GM18870 (cell line): ENCODE results near the gene SH3PXD2A.

Experiments
- ATAC-seq: cut with Tn5 transposase; IDR thresholded peaks from one replicate; pipeline ENCODE4 v1.9.1; 2021; ENCODE audit warnings: moderate library complexity; ENCODE audit not compliant: unreplicated experiment

SH3PXD2A gene

DNA sequence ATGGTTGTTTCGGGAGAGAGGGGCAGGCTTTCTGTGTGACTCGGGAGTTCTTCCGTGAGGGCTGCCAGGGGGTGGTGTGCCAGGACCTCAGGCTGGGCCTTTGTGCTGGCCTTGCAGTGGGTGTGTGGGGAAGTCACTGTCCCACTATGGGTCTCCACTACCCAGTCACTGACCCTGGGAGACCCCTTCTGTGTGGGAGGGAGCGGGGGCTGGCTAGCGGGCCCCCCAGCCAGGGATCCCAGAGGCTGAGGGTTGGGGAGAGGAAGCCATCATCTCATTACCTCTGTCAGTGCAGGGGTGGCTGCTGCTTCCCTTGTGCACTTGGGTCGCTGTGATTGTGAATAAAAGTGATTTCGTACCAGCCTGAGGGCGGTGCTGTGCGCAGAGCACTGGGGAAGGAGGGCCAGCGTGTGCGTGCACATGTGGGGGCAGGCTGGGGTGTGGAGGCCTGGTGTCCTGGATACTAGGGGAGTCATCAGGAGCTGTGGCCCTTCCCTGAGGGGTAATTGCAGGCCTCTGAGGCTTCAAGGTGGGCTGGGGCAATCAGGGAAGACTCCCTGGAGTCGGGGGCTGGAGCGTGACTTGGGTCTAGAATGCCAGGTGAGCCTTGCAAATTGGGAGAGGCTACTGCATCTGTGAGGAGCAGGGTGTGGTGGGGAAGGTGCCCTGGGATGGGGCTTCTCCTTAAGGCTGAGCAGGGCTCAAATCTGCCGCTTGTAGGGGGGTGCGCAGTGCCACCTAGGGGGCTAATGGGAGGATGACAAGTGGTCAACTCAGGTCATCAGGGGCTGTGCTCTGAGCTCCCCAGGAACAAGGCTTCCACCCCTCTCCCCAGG, 263.0 kb downstream of the SH3PXD2A start:
- ATAC-seq, result peak; percentile 53

DNA sequence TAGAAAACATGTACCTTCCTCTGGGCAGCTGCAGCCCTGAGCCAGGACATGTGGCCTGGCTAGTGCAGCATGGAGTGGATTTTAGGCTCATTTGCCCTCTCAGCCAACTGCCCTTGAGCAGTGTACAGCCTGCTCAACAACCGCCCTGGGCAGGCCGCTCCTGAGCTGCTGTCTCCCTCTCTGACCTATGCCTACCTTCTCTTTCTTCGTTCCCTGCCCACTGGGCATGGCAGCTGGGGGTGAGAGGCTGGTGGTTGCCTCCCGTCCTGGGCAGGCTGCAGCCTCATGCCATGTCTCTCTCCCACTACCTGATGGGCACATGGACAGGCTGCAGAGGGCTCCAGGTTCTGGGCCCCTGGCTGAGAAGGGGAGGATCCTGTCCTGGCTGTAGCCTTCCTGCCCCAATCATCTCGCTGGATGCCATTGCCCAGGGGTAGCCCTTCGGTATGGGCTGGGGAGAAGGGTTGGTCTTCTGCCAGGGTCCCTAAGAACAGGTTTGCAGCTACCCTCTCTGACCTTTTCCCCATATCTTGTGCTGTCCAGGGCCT, 264.6 kb downstream of the SH3PXD2A start:
- no peak for ATAC-seq

DNA sequence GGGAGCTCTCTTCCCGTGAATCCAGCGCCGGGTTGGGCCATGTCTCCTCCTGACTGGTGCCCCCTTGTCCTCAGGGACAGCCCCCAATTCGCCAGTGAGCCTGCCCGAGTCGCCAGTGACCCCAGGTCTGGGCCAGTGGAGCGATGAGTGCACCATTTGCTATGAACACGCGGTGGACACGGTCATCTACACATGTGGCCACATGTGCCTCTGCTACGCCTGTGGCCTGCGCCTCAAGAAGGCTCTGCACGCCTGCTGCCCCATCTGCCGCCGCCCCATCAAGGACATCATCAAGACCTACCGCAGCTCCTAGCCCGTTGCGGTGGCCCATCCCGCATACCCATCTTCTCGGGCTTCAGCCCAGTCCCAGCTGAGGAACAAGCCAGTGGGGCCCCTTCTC, 265.3 kb downstream of the SH3PXD2A start:
- ATAC-seq, result no peak

DNA sequence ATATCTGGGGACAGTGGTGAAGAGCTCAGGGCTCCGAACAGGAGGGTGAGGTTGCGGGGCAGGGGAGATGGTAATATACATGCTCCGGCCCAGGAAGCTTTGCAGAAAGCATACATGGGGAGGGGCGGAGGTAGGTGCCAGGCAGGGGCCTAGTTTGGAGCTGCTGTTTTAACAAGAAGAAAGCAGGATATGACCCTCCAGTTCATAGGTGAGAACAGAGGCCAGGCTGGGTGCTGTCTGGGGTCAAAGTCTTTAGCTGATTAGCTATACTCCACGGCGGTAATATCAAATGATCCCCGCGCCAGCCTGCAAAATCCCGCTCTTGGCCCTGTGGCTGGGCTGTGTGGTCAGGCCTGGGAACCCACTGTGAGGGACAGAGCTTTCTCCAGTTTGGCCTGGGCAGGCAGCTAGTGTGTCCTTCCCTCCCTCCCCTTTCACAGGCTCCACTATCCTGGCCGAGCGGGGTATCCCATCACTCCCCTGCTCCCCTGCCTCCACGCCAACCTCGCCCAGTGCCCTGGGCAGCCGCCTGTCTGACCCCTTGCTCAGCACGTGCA, 266.2 kb downstream of the SH3PXD2A start:
- ATAC-seq, result no peak

DNA sequence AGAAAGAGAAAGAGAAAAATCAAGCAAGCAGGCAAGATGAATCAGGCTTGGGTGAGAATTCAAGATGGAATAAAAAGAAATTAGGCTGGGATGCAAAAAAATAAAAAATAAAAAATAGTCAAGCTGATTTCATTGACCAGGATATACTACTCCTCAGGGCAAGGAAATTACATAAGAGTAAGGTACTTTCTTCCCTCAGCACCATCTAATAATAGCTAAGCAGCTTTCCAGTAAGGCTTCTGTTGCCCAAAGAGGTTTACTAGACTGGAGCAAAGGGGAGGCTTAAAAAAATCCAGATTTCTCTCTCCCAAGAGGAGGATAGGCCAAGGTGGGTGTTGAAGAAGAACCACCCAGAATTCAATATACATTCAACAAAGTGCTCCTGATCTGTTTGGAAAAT, 268.3 kb downstream of the SH3PXD2A start:
- ATAC-seq, result no peak

DNA sequence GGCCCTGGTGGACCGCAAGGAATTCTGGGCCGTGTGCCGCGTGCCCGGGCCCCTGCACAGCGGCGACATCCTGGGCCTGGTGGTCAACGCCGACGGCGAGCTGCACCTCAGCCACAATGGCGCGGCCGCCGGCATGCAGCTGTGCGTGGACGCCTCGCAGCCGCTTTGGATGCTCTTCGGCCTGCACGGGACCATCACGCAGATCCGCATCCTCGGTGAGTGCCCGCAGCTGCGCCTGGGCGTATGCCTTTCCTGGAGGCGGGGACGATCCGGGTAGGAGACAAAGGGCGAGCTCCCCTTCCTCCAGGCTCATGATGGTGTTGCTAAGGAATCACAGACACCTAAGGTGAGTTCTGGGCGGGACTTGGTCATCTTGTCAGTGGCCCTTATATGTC, 270.4 kb downstream of the SH3PXD2A start:
- ATAC-seq, result no peak

DNA sequence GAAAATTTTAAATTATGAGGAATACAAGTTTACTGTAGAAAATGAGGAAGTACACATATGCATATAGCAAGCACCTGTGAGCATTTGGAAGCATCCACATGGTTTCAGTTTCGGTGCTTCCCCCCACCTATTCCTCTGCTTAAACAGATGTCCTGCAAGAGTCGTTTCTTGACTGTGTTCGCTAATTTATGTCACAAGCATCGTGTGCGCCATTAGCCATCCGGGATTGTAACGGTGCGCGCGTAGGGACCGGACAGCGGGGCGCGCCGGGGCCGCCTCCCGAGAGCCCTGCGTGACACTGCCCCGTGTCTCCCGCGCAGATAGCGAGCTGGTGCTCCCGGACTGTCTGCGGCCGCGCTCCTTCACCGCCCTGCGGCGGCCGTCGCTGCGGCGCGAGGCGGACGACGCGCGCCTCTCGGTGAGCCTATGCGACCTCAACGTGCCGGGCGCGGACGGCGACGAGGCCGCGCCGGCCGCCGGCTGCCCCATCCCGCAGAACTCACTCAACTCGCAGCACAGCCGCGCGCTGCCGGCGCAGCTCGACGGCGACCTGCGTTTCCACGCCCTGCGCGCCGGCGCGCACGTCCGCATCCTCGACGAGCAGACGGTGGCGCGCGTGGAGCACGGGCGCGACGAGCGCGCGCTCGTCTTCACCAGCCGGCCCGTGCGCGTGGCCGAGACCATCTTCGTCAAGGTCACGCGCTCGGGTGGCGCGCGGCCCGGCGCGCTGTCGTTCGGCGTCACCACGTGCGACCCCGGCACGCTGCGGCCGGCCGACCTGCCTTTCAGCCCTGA, 271.0 kb downstream of the SH3PXD2A start:
- ATAC-seq, result no peak

DNA sequence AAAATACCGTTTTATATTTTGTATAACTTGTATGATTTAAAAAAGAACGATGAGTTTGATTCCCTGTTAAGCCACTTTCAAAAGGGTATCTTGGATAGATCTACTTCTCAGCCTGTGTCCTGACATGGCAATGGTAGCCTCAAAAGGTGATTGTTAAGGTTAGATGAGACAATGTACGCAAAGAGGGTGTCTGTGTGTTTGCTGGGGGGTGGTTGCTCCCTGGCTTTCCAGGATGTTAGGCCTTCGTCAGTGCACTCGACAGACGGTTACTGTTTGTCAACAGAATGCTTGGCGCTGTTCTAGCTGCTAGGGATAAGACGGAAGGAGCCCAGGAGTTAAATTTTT, 271.5 kb downstream of the SH3PXD2A start:
- no peak for ATAC-seq

DNA sequence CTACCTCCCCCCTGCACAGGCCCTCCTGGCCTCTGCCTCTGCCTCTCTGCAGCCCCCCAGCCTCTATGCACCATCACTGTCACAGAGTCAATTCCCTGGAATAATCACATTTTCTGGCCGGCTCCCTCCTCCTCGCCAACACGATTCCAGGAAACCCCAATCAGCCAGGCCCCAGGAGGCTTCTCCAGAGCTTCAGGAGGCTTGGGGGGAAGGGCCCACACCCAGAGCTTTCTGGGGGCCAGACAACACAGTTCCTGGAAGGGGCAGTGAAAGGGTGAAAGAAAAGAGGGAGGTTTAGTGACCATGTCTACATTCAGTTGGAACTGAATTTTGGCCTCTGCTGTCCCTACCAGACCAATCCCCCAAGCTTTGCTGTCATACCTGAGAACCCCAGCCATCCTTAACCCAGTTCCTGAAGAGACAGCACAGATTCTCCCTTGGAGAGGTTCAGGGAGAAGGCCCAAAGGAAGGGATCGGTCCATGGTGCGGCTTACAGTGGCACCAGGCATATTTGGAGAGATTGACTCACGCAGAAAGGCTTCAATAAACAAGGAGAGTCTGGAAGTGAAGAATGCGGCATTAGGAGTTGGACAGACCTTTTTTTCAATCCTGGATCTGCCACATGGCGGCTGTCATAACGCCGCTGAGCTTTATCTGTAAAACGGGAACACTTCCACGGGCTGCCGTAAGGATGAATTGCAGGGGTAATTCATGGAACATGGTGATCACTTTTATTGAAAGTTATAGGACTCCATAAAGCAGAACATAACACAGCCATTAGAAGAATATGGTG, 272.8 kb downstream of the SH3PXD2A start:
- ATAC-seq, result no peak

DNA sequence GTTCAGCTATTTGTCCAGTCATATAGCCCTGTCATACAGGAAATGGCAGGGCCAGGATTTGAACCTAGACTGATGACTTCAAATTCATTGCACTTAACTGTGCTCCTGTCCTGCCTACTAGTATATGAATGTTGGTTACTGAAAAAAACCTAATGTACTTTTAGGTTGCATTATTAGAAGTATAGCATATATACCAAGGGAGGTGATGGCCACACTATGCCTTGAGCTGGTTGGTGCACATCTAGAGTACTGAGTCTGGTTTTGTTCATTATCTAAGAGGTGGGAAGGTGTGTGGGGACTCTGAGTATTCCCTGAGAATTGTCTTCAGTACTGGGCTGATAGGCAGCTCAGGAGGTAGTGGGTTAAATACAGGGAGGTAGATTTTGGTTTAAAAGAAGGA, 273.9 kb downstream of the SH3PXD2A start:
- no peak for ATAC-seq

DNA sequence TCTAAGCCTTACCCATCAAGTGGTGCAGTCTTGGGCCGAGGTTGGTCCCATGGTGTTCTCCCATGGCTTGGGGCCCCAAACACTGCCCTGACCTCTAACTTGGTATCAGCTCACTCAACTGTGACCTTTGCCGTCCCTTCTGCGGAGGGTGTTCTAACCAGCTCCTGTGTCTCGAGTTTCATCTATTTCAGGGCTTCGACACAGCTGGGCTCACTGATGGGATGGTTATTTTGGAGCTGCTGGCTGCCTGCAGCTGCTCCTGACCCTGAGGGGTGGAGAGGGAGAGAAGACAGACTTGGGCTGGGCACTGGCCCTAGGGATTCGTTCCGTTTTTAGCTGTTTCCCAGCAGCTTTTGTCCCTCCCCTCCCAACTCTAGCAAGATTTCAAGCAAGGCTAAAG, 274.9 kb downstream of the SH3PXD2A start:
- no peak for ATAC-seq

DNA sequence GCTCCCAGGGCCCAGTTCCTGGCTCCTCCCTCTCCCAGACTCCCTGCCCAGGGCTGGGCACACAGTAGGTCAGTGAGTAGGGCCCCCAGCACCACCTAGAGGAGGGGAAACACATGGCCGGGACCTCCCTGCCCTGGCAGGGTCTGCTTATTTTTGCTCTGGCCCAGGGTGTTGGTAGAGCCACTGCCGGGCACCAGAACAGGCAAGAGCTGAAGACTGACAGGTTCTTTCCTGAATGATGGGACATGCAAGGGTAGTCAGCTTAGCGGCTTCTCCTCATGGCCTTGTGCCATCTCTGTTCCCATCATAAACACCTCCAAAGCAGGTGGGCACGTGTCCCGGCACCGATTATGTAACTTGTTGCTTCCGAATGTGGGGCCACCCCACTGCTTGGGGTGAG, 275.4 kb downstream of the SH3PXD2A start:
- no peak for ATAC-seq

DNA sequence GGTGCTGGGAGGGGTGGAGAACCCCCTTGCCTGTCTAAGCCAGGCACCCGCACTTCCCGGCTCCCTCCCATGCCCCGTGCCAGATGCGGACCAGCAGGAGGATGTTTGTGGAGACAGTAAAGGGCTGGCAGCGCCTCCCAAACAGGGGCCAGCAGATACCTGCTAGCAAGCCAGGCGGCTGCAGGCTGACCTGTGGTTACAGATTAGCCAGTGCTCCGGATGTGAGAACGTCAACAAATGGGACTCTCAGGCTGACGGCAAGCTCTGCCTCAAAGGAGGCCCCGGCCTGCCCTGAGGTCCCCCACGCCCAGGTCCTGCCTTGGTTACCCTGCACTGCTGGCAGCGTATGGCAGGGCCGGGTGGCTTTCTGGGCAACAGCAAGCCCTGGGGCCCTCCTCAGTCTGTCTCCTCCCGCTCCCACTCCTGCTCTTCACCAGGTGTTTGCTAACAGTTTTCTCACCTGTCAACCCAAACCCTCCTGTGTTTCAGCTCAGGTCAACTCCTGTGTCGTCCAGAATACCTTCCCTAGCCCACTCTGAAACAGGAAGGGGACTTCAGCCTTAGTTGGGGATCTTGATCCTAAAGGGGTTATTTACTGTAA, 276.5 kb downstream of the SH3PXD2A start:
- no peak for ATAC-seq

DNA sequence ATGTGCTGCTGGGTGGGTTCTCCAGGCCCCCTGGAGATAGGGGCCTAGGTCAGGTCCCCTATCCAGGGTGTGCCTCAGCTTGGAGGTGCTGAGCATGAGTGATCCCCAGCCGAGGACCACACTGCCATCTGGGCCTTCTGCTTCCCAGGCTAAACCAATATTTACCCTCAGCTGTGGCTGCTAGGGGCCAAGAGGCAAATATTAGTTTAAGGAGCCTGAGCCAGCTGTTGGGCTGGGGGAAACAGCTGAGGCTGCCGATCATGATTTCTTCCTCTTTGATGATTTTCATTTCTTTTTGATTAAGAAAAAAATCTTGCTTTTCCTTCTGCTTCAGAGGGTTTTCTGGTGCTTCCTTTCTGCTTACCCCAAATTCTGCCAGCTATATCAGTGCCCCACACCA, 278.5 kb downstream of the SH3PXD2A start:
- ATAC-seq, result no peak

DNA sequence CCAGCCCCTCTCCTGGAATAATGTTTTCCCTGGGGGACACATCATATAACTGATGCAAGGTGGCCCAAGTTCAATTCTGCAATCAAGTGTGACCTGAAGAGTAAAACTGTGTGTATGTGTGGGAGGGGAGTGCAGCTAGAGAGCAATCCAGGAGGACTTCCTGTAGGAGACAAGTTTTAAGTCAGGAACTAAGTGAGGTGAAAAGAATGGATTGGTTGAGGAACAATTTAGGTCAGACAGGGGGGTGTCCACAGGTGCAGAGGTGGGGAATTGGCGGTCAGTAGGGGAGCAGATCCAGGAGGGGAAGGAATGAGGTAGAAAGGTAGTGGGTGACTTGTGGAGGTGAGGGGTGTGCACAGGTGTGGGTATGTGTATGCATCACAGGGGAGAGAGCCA, 279.3 kb downstream of the SH3PXD2A start:
- no peak for ATAC-seq

DNA sequence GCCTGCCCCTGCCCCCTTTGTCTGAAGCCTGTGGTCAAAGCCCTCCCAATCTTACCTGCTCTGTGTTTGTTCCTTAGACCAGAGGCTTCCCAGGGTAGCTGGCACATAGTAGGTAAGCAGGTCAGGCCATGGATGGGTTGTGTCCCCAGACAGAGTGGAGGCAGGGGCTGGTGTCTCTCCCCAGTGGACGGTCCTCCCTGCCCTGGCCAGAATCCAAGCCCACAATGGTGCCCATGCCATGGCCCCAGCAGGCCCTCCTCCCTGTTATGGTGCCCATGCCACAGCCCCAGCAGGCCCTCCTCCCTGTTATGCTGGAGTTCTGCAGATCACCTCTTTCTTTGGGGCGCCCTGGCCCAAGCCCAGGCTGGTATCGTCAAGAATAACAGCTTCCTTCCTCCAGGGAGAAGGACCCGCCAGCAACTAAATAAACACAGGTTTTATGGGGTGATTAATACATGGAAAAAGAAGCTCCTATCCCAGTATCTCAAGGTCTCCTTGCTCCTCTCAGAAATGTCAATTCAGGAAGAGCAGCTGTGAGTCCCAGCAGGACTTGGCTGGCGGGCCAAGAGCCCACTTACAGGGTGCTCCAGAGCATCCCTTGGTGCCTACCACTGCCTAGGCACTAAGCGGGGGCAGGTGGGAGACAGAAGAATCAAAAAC, 279.8 kb downstream of the SH3PXD2A start:
- no peak for ATAC-seq

DNA sequence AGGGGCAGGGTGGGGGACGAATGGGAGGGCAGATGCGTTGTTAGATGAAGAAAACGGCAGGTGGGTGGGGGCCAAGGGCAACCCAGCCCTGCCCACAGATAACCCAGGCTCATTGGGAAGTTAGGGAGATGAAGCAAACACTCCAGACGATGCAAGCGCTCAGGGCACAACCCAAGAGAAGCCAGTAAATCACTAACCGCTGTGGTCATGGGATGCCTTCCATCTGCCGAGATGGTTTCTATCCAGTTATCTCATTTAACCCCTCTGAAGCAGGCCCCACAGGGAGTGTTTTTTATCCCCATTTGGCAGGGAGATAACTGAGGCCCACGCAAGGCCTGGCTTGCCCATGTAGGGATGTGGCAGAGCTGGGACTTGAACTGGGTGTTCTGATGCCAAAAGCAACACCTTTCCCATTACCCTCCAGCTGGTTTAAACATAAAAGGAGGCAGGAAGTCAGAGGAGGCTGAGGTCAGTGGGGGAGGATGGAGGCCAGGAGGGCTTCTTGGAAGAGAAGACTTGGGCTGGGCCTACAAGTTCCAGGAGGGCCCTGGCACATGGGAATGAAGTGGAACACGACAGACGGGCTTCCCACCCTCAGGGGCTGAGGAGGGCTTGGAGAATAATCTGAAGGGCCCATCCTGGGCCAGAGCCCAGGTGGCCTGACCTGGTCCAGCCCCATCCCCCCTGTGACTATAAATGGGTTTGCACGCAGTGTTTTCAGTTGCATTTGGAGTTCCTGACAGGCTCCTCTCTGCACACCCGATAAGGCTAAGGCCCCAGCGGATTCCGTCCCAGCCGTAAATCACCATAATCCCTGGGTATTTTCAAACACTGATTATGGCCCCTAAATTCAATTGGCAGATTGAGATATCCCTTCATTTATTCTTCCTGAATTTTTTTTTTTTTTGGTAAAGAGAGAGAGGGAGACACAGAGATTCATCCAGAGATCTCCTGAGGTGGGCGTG, 281.0 kb downstream of the SH3PXD2A start:
- ATAC-seq, result no peak

DNA sequence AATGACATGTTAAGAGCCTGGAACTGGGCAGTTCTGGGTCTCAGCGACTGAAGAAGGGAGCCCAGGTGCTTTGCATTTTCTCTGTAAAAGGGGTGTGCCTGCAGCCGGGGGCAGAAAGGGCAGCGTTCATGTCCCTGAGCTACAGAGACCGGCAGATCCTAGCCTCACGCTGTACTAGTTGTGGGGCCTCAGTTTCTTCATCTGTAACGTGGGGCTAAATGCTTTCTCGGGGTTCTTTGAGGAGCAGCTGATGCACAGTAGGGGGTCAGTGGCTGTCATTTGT, 282.2 kb downstream of the SH3PXD2A start:
- ATAC-seq, result no peak
